Measurements from ENCODE around the gene PDK4. TPM values are rescaled to one million over a fixed set of nuclear protein-coding genes. Genes with fewer than 3 reads are reported as not detected.
"Not testable (repeated sequence)": the region's sequence is repeated elsewhere in the genome, so short reads cannot be mapped to it uniquely, and the experiment has no call there.

The PDK4 gene
- total RNA-seq, 1 experiment from 2014 or later = not detected

DNA sequence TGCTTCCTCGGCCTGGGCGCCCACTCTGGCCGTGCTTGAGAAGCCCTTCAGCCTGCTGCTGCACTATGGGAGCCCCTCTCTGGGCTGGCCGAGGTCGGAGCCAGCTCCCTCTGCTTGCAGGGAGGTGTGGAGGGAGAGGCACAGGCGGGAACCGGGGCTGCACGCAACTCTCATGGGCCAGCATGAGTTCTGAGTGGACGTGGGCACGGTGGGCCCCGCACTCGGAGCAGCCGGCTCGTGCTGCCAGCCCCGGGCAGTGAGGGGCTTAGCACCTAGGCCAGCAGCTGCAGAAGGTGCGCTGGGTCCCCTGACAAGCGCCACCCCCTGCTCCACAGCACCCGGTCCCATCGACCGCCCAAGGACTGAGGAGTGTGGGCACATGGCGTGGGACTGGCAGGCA, 9.0 kb upstream of the PDK4 start:
- intact Hi-C loops (cut with micrococcal nuclease; ENCODE audit: unreplicated experiment) = no loop called here
- TF ChIP-seq, protein P1, sequence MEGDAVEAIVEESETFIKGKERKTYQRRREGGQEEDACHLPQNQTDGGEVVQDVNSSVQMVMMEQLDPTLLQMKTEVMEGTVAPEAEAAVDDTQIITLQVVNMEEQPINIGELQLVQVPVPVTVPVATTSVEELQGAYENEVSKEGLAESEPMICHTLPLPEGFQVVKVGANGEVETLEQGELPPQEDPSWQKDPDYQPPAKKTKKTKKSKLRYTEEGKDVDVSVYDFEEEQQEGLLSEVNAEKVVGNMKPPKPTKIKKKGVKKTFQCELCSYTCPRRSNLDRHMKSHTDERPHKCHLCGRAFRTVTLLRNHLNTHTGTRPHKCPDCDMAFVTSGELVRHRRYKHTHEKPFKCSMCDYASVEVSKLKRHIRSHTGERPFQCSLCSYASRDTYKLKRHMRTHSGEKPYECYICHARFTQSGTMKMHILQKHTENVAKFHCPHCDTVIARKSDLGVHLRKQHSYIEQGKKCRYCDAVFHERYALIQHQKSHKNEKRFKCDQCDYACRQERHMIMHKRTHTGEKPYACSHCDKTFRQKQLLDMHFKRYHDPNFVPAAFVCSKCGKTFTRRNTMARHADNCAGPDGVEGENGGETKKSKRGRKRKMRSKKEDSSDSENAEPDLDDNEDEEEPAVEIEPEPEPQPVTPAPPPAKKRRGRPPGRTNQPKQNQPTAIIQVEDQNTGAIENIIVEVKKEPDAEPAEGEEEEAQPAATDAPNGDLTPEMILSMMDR (conservative IDR thresholded peaks at IDR 0.05; ENCODE audit: low read depth, low read length) = no peak
- no peak for TF ChIP-seq EZH2 (IDR thresholded peaks at IDR 0.05; ENCODE audit: borderline replicate concordance, low read depth, low read length, poor library complexity, severe bottlenecking)
- CTCF ChIA-PET = no interaction called here
- Histone ChIP-seq H3K27ac (ENCODE audit: low read depth, low read length, poor library complexity, severe bottlenecking) (no peak overlapping the region), H3K27me3 (replicated peaks; ENCODE audit: insufficient read depth, low read depth, low read length, poor library complexity) (peaks cover 12% of the 10 kb centered on the region), H3K9me3 (ENCODE audit: low read depth, low read length, poor library complexity, severe bottlenecking) (no peaks in the 10 kb centered on the region), H3K4me1 (ENCODE audit: insufficient read depth, low read length, poor library complexity, severe bottlenecking) (no peaks in the 10 kb centered on the region), H3K4me3 (ENCODE audit: low read depth, low read length, poor library complexity, severe bottlenecking) (no peak overlapping the region), H3K36me3 (ENCODE audit: insufficient read depth, low read length, poor library complexity, severe bottlenecking) (no peaks in the 10 kb centered on the region)
- POLR2A ChIA-PET (ENCODE audit: low non-redundant PET) = no interaction called here
- no peak for DNase-seq (ENCODE audit: low spot score)
- BruUV-seq (replicated peaks) = no TSS peak

DNA sequence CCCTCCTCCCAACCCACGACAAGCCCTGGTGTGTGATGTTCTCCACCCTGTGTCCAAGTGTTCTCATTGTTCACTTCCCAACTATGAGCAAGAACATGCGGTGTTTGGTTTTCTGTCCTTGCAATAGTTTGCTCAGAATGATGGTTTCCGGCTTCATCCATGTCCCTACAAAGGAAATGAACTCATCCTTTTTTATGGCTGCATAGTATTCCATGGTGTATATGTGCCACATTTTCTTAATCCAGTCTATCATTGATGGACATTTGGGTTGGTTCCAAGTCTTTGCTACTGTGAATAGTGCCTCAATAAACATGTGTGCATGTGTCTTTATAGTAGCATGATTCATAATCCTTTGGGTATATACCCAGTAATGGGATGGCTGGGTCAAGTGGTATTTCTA, 8.5 kb upstream of the PDK4 start:
- DNase-seq (ENCODE audit: low spot score); BruUV-seq (replicated peaks); POLR2A ChIA-PET (ENCODE audit: low non-redundant PET); H3K36me3 ChIP-seq (ENCODE audit: insufficient read depth, low read length, poor library complexity, severe bottlenecking); H3K4me1 ChIP-seq (ENCODE audit: insufficient read depth, low read length, poor library complexity, severe bottlenecking); CTCF ChIA-PET; intact Hi-C loops (cut with micrococcal nuclease; ENCODE audit: unreplicated experiment); H3K4me3 ChIP-seq (ENCODE audit: low read depth, low read length, poor library complexity, severe bottlenecking); H3K27ac ChIP-seq (ENCODE audit: low read depth, low read length, poor library complexity, severe bottlenecking); H3K9me3 ChIP-seq (ENCODE audit: low read depth, low read length, poor library complexity, severe bottlenecking): not testable (repeated sequence)
- H3K27me3 ChIP-seq (replicated peaks; ENCODE audit: insufficient read depth, low read depth, low read length, poor library complexity) = peaks cover 16% of the 10 kb centered on the region

DNA sequence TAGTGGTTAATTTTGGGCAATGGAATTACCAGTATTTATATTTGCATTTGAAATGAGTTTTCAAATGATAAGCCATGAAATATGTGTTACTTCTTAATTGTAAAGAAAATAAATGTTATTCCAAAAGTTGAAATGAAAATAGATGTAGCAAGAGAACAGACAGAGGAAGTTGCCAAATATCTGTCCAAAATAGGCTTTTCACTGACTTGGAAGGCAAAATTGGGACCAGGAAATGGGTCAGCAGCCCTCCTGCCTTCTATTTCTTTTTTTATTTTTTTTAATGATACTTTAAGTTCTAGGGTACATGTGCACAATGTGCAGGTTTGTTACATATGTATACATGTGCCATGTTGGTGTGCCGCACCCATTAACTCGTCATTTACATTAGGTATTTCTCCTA, 8.1 kb upstream of the PDK4 start:
- BruUV-seq (replicated peaks); POLR2A ChIA-PET (ENCODE audit: low non-redundant PET); H3K27ac ChIP-seq (ENCODE audit: low read depth, low read length, poor library complexity, severe bottlenecking); H3K4me1 ChIP-seq (ENCODE audit: insufficient read depth, low read length, poor library complexity, severe bottlenecking); H3K9me3 ChIP-seq (ENCODE audit: low read depth, low read length, poor library complexity, severe bottlenecking); CTCF ChIA-PET; intact Hi-C loops (cut with micrococcal nuclease; ENCODE audit: unreplicated experiment); H3K4me3 ChIP-seq (ENCODE audit: low read depth, low read length, poor library complexity, severe bottlenecking); DNase-seq (ENCODE audit: low spot score); H3K36me3 ChIP-seq (ENCODE audit: insufficient read depth, low read length, poor library complexity, severe bottlenecking): not testable (repeated sequence)
- H3K27me3 ChIP-seq (replicated peaks; ENCODE audit: insufficient read depth, low read depth, low read length, poor library complexity) = peaks cover 17% of the 10 kb centered on the region

- no TSS peak for BruUV-seq (replicated peaks)
- Histone ChIP-seq H3K27me3 (replicated peaks; ENCODE audit: insufficient read depth, low read depth, low read length, poor library complexity) (peaks cover 17% of the 10 kb centered on the region), H3K36me3 (ENCODE audit: insufficient read depth, low read length, poor library complexity, severe bottlenecking) (no peaks in the 10 kb centered on the region), H3K4me1 (ENCODE audit: insufficient read depth, low read length, poor library complexity, severe bottlenecking) (no peaks in the 10 kb centered on the region), H3K9me3 (ENCODE audit: low read depth, low read length, poor library complexity, severe bottlenecking) (no peaks in the 10 kb centered on the region), H3K4me3 (ENCODE audit: low read depth, low read length, poor library complexity, severe bottlenecking) (no peak overlapping the region), H3K27ac (ENCODE audit: low read depth, low read length, poor library complexity, severe bottlenecking) (no peak overlapping the region)
- TF ChIP-seq, protein P1 (conservative IDR thresholded peaks at IDR 0.05; ENCODE audit: low read depth, low read length) = no peak
- no peak for TF ChIP-seq EZH2 (IDR thresholded peaks at IDR 0.05; ENCODE audit: borderline replicate concordance, low read depth, low read length, poor library complexity, severe bottlenecking)
- intact Hi-C loops (cut with micrococcal nuclease; ENCODE audit: unreplicated experiment) = no loop called here
- no peak for DNase-seq (ENCODE audit: low spot score)
- ChIA-PET POLR2A (ENCODE audit: low non-redundant PET) (no interaction called here), CTCF (no interaction called here)
These were observed 6.1 kb upstream of the PDK4 start for GRCh38 chr7:95602421-95602820.

All from A673 (cell line).